K562 (cell line): ENCODE results near the gene MRM2. TPM values are rescaled to one million over a fixed set of nuclear protein-coding genes. Genes with fewer than 3 reads are reported as not detected.

Source experiments
- AFF1 ChIP-seq, 2 experiments: fragments of 450-650 bp; IDR thresholded peaks; 2 replicates each; pipeline ENCODE4 v1.6.1; 2018; ENCODE audit warnings: mild to moderate bottlenecking in 2 of 2, low read depth in 1 of 2; ENCODE audit not compliant: partially characterized antibody in 2 of 2
- MGA ChIP-seq: fragments of 450-650 bp; IDR thresholded peaks from 2 replicates; pipeline ENCODE4 v1.6.1; 2016; ENCODE audit warnings: mild to moderate bottlenecking, moderate library complexity
- MYNN ChIP-seq, 2 experiments: sonication (generic); formaldehyde crosslinking in 1 of 2; IDR thresholded peaks; 2 replicates each; pipeline versions ENCODE4 v1.5.0 to v1.6.1; 2016 to 2020; ENCODE audit warnings: antibody characterized with exemption in 1 of 2, missing genetic modification reagents in 1 of 2
- NCOA2 ChIP-seq, 2 experiments: fragments of 450-650 bp; IDR thresholded peaks; 2 replicates each; pipeline ENCODE4 v1.6.1; 2018; ENCODE audit warnings: mild to moderate bottlenecking in 2 of 2, moderate library complexity in 1 of 2; ENCODE audit not compliant: partially characterized antibody in 2 of 2
- RBM34 ChIP-seq: fragments of 200-400 bp; formaldehyde crosslinking; IDR thresholded peaks from 2 replicates; pipeline ENCODE4 v1.6.1; 2018; ENCODE audit warnings: low read length, borderline replicate concordance; ENCODE audit not compliant: insufficient read depth
- ZNF134 ChIP-seq: fragments of 250-450 bp; sonication (Bioruptor Pico); conservative IDR thresholded peaks from 2 replicates; pipeline ENCODE4 v1.4.0; 2020
- ZNF165 ChIP-seq: fragments of 250-450 bp; sonication (Bioruptor Pico); IDR thresholded peaks from 2 replicates; pipeline ENCODE4 v1.4.0; 2020; ENCODE audit warnings: borderline replicate concordance
- ZNF224 ChIP-seq: sonication (generic); formaldehyde crosslinking; IDR thresholded peaks from 2 replicates; pipeline ENCODE4 v1.8.0; 2022; ENCODE audit warnings: mild to moderate bottlenecking, missing genetic modification reagents
- ZNF311 ChIP-seq: fragments of 250-450 bp; sonication (Bioruptor Pico); IDR thresholded peaks from 2 replicates; pipeline ENCODE4 v1.4.0; 2020; ENCODE audit warnings: mild to moderate bottlenecking, moderate library complexity
- polyA plus RNA-seq, 8 experiments: library from polyadenylated mRNA; depleted of rRNA in 4 of 8; stranded (reverse) in 5 of 8; unstranded in 3 of 8; fragments of >200 nt; fragmentation: Nextera tagmentation in 2 of 8; fragmentation: Illumina TruSeq in 1 of 8; extraction: Ambion mirVana in 2 of 8; extraction: Trizol in 1 of 8; gene quantifications; 2 replicates each; pipeline versions ENCODE4 v1.2.1 to v1.2.3, GENCODE V29; 2011 to 2014; ENCODE audit warnings: inconsistent platforms in 1 of 8, missing spikeins in 1 of 8
- total RNA-seq, 7 experiments: library from RNA; depleted of rRNA in 6 of 7; stranded (reverse); fragments of >200 nt in 6 of 7; fragmentation: Illumina TruSeq in 2 of 7; extraction: Trizol in 2 of 7; gene quantifications; 2 replicates each; pipeline versions ENCODE4 v1.2.1 to v1.2.3, GENCODE V29; 2011 to 2021; ENCODE audit warnings: low replicate concordance in 1 of 7

MRM2 gene
- total and polyA plus RNA-seq, 9 of the 15 experiments (the other 6 are each of a cell fraction or from before 2014, with no cell fraction given), result 32.4 to 116 (median 50.5) TPM

- TF ChIP-seq AFF1 (IDR thresholded peaks at IDR 0.05; ENCODE audit: low read depth in 1 of 2, partially characterized antibody in 2 of 2), result no peak
- TF ChIP-seq ZNF311 (CRISPR knock-in tag), result no peak
- TF ChIP-seq MGA, result no peak
- 0 out of 2 replicates have a peak, but pooled peaks have one; percentile 51 for TF ChIP-seq MYNN (IDR thresholded peaks at IDR 0.05)
- TF ChIP-seq MYNN (CRISPR knock-in tag; IDR thresholded peaks at IDR 0.05), result no peak
- no peak for TF ChIP-seq NCOA2 (IDR thresholded peaks at IDR 0.05; ENCODE audit: partially characterized antibody in 2 of 2)
- TF ChIP-seq ZNF165 (CRISPR knock-in tag), result no peak
- TF ChIP-seq ZNF134 (CRISPR knock-in tag), result no peak
- no peak for TF ChIP-seq ZNF224 (CRISPR knock-in tag)
- 0 out of 2 replicates have a peak, but pooled peaks have one; percentile 54 for TF ChIP-seq RBM34
These were observed at the start of gene MRM2, which contains the start of gene NUDT1 (continued) for GRCh38 chr7:2241580-2242540.
